ENCODE results near the gene RBM28.

The RBM28 gene, protein sequence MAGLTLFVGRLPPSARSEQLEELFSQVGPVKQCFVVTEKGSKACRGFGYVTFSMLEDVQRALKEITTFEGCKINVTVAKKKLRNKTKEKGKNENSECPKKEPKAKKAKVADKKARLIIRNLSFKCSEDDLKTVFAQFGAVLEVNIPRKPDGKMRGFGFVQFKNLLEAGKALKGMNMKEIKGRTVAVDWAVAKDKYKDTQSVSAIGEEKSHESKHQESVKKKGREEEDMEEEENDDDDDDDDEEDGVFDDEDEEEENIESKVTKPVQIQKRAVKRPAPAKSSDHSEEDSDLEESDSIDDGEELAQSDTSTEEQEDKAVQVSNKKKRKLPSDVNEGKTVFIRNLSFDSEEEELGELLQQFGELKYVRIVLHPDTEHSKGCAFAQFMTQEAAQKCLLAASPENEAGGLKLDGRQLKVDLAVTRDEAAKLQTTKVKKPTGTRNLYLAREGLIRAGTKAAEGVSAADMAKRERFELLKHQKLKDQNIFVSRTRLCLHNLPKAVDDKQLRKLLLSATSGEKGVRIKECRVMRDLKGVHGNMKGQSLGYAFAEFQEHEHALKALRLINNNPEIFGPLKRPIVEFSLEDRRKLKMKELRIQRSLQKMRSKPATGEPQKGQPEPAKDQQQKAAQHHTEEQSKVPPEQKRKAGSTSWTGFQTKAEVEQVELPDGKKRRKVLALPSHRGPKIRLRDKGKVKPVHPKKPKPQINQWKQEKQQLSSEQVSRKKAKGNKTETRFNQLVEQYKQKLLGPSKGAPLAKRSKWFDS

GRCh38 chr7:128343554-128344430 lies at the start of gene RBM28:
TSS of gene RBM28 (minus strand) at chr7:128343908. CDS start at chr7:128343793, 115 bp downstream.
- DNase-seq (ENCODE audit: low read depth in 2 of 2): peak; percentile 77 to 82

DNA sequence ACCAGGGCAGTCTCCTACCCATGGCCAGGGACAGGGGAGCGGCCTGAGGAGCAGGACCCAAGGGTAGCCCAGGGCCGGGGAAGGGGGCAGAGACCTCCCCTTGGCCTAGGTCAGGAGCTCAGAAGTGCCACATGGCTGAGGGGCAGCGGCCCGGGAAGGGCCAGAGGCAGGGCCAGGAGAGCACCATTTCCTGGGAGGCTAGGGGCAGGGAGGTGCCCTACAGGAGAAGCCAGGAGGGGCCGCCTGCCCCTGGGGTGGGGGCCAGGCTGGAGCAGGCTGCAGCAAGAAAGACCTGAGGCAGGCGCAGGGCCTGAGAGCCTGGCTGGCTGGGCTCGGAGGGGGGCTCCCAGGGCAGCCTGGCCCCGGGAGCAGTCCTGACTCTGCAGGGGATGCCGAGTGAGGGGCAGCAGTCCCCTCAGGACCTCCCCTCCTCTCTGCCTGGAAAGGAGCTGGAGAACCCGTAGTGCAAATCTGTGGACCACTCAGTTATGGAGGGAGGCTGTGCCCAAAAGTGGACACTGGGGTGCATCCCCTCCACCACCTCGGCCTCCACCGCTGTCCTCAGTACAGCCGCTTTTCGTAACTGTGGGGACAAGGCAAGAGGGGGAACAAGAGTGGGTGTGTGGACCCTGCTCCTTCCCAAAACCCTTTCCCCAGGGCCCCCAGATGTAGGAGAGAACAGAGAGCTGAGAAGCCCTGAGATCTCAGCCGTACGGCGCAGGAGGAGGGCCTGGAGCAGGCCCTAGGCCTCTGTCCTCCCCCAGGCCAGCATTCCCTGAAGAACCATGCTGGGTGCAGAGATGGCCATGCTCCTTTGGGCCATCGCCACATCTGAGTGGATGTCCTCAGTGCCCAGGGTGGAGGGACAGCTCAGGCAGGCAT lies 49.0 kb upstream of the RBM28 start:
- no peak for DNase-seq (ENCODE audit: low read depth in 2 of 2)

DNA sequence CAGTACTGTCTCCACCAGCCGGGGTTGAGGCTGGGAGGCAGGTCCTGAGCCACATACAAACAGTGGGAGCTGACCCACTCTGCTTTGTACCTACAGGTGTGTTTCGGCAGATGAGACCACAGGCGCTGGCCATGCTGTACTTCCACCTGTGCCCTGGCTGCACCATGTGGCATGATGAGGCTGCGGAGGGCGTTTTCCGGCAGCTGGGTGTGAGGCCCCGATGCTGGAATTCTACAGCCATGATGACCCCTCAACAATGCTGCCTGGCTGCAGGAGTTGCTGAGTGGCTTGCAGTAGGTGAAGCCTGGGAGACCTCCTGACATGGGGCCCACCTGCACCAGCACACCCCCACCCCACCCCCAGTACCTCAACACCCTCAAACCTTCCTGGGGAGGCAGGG lies 48.1 kb upstream of the RBM28 start:
- no peak for DNase-seq (ENCODE audit: low read depth in 2 of 2)

GRCh38 chr7:128390871-128391565 lies 47.3 kb upstream of the RBM28 start:
- no peak for DNase-seq (ENCODE audit: low read depth in 2 of 2)

- no peak for DNase-seq (ENCODE audit: low read depth in 2 of 2)
These were observed 46.1 kb upstream of the RBM28 start for GRCh38 chr7:128389618-128390329.

GRCh38 chr7:128389085-128389617 lies 45.4 kb upstream of the RBM28 start:
- DNase-seq (ENCODE audit: low read depth in 2 of 2): no peak

GRCh38 chr7:128388145-128388485 lies 44.4 kb upstream of the RBM28 start:
- no peak for DNase-seq (ENCODE audit: low read depth in 2 of 2)

- peak; percentile 48 to 64 for DNase-seq (ENCODE audit: low read depth in 2 of 2)
These were observed 43.8 kb upstream of the RBM28 start for GRCh38 chr7:128387216-128388144.

DNA sequence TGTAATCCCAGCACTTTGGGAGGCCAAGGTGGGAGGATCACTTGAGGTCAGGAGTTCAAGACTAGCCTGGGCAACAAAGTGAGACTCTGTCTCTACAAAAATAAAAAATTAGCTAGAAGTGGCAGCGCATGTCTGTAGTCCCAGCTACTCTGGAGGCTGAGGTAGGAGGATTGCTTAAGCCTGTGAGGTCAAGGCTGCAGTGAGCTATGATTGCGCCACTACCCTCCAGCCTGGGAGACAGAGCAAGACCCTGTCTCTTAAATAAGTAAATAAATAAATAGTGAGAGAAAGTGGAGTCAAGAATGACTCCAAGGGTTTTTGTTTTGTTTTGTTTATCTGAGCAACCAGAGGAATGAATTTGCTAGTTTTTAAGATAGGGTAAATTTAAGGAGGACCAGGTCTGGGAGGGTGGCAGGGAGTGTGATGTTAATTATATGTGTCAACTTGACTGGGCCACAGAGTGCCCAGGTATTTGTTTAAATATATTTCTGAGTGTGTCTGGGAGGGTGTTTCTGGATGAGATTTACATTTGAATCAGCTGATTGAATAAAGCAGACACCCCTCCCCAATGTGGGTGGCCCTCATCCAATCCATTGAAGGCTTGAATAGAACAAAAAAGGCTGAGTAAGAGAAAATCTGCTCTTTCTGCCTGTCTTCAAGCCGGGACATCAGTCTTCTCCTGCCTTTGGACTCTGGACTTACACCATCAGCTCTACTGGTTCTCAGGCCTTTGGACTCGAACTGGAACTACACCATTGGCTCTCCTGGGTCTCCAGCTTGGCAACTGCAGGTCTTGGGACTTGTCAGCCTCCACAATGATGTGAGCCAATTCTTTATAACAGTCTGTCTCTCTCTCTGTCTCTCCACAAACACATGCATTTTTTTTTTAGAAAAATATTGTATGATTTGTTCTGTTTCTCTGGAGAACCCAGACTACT lies 42.5 kb upstream of the RBM28 start:
- no peak for DNase-seq (ENCODE audit: low read depth in 2 of 2)

- DNase-seq (ENCODE audit: low read depth in 2 of 2): no peak
These were observed 41.0 kb upstream of the RBM28 start for GRCh38 chr7:128384726-128385125.

GRCh38 chr7:128383776-128384175 lies 40.1 kb upstream of the RBM28 start:
- no peak for DNase-seq (ENCODE audit: low read depth in 2 of 2)

- DNase-seq (ENCODE audit: low read depth in 2 of 2): peak in 1 of 2 donors; percentile 45
These were observed 37.6 kb upstream of the RBM28 start for GRCh38 chr7:128381161-128381821.

DNA sequence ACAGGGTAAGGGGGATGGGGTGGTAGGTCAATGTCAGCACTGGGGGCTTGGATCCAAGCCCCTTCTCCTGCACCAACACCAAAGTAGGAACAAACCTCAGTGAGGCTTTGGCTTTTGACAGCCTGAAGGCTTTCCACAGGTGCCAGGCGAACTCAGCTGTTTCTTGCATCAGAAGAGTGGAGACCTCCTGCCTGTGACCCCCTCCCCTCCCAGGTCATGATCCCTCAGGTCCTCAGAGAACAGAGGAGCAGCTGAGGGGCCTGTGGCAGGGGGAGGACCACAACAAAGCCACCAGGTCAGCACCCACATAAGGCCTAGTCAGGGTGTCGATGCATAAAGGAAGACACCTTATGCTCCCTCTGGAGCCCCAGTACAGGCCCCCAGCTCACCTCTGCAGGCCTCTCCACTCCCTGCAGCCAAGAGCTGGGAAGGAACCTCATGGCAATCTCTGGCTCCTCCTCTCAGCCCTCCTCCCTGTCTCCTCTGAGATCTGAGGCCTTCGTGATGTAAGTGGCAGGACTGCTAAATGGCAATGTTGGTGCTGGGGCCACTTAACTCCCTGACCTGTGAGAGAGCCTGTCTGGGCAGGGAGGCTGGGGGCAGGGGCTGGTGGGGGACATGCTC lies 36.9 kb upstream of the RBM28 start:
- DNase-seq (ENCODE audit: low read depth in 2 of 2): no peak

DNA sequence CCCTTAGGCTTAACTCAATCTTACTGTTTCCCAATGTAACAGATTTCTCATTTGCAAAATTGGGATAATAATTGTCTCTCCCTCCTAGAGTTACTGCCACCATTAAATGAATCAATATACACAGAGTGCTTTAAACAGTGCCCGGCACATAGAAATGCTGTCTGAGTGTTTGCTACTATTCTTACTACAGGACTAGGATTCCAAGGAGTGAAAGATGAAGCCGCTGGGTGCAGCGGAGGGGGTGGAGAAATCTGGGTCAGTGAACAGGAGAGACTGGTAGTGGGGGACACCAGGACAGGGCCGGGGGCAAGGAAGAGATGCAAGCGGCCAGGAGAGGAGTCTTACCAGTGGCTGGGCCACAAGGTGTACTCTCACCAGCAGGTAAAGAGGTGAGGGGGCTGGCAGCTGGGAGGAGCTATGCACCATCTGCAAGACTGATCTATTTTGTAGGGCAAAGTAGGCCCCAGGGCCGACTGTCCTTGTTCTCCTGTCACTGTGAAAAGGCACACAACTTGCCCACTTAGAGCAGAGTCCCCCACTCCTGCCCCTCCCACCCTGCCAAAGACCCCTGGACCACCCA lies 36.3 kb upstream of the RBM28 start:
- DNase-seq (ENCODE audit: low read depth in 2 of 2): no peak

DNA sequence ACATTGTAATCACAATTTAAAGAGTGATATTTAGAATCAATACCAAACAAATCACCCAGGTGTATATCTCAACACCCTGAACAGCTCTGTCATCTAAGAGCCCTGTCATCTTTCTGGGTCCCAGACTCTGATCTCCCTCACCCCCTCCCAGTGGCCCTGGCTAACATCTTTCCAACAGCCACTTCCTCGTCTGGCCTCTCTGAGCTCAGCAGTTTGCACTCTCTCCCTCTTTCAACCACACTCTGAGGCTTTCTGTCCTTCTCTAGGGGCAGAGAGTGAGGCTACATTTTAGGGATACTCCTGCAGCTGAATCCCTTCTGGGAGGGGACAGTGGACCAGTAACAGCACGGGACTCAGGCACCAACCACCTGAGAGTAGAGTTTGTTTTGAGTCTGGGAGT lies 34.9 kb upstream of the RBM28 start:
- DNase-seq (ENCODE audit: low read depth in 2 of 2): no peak

DNA sequence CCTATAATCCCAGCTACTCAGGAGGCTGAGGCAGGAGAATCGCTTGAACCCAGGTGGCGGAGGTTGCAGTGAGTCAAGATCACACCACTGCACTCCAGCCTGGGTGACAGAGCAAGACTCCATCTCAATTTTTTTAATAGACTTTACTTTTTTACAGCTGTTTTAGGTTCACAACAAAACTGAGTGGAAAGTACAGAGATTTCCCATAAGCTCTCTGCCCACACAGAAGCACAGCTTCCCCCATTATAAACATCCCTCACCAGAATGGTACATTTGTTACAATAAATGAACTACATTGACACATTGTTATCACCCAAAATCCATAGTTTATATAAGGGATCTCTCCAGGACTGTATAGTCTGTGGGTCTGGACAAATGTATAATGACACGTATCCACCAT lies 32.4 kb upstream of the RBM28 start:
- DNase-seq (ENCODE audit: low read depth in 2 of 2): no peak
